Right cardiac atrium (tissue), 5 donors: Measurements from ENCODE around the gene HPCAL1. TPM values are rescaled to one million over a fixed set of nuclear protein-coding genes. Genes with fewer than 3 reads are reported as not detected.
A peak's percentile ranks its signal among the peaks of the same experiment; 100 is the strongest.

Source experiments
- ATAC-seq, 2 donors: fragments of 200-7000 bp; cut with Tn5 transposase; one replicate each; pipeline versions ENCODE4 v1.8.0 to v1.9.1; 2020; ENCODE audit warnings: moderate library complexity in 2 of 2, mild to moderate bottlenecking in 1 of 2
- DNase-seq, 3 donors: peaks; one replicate each; pipeline ENCODE4 v3.0.0-alpha.2; 2020
- H3K27ac ChIP-seq: one replicate; pipeline ENCODE4 v1.5.1; 2013; ENCODE audit warnings: mild to moderate bottlenecking, low read length, control low read depth, moderate library complexity
- H3K27me3 ChIP-seq: one replicate; pipeline ENCODE4 v1.6.1; 2013; ENCODE audit not compliant: control insufficient read depth, insufficient read depth
- H3K4me1 ChIP-seq: one replicate; pipeline ENCODE4 v1.6.1; 2013; ENCODE audit warnings: low read length; ENCODE audit not compliant: control insufficient read depth, insufficient read depth
- H3K4me3 ChIP-seq: one replicate; pipeline ENCODE4 v1.5.1; 2013; ENCODE audit warnings: low read length, control low read depth
- H3K9me3 ChIP-seq: one replicate; pipeline ENCODE4 v1.6.1; 2013; ENCODE audit warnings: low read length; ENCODE audit not compliant: control insufficient read depth
- WGBS: extraction: QIAGEN DNeasy Blood & Tissue Kit; methylation state at CpG from one replicate; pipeline ENCODE4 v1.1.7; 2013; 5-methylcytosine and 5-hydroxymethylcytosine counted together
- intact Hi-C, 4 donors: fragments of 100-400 bp; cut with DNase I; formaldehyde crosslinking; loops; one replicate each; pipeline versions ENCODE4 v1.11.0 to v1.14.0; 2022 to 2023
- polyA plus RNA-seq: library from polyadenylated mRNA; stranded (reverse); fragments of 200-250 nt; gene quantifications from one replicate; pipeline ENCODE4 v1.2.3, GENCODE V29; 2013
- total RNA-seq, 4 donors: library from RNA; stranded (reverse); fragmentation: NEBNext Ultra II Directional; extraction: Animal tissue kit (Norgen Biotek cat#: 25700); gene quantifications; one replicate each; pipeline ENCODE4 v1.2.1, GENCODE V29; 2021
- donor health status: healthy with polysubstance abuse.
- donor health status: DM: no; HTN: yes; CAD: no.
- donor health status: DM: no; HTN: no; CAD: no.
- donor health status: DM: no; HTN: yes; CAD: no; lungs with severe emphysema.
- donor health status: DM: yes; HTN: yes; CAD: no.

HPCAL1 gene
- total and polyA plus RNA-seq, 5 donors = 18.5 to 32.2 (median 25.1) TPM

DNA sequence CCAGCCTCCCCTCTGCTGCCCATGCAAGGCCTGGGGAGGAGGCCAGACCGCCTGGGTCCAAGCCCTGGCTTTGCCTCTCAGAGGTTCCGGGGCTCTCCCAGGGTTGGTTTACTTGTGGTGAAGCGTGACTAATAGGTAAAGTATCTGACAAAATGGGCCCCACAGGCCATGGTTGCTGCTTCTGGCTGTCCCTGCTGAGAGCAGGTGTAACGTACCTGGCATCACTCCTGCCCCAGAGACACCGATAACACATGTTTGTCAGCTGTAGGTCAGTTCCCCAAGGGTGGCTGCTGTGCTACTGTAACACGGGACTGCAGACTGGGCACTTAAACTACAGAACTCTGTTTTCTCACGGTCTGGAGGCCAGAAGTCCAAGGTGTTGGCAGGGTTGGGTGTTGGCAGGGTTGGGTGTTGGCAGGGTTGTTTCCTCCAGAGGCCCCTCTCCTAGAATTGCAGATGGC lies 111.3 kb downstream of the HPCAL1 start:
- H3K4me1 ChIP-seq = peaks cover 2% of the 10 kb centered on the region
- ATAC-seq (peak; percentile 12 to 42), DNase-seq (no peak)
- no peaks in the 10 kb centered on the region for H3K9me3 ChIP-seq
- H3K4me3 ChIP-seq = no peak overlapping the region
- H3K27ac ChIP-seq = no peak overlapping the region
- 68% methylated on average over 7 of the region's 7 CpGs for WGBS
- intact Hi-C loops = loop anchor here in 2 of 4 donors (5.0 kb wide), 2 partner anchors 272 to 292 kb away; partner anchors contain the start of gene RRM2 (in 1 of the 2)
- H3K27me3 ChIP-seq = no peaks in the 10 kb centered on the region

DNA sequence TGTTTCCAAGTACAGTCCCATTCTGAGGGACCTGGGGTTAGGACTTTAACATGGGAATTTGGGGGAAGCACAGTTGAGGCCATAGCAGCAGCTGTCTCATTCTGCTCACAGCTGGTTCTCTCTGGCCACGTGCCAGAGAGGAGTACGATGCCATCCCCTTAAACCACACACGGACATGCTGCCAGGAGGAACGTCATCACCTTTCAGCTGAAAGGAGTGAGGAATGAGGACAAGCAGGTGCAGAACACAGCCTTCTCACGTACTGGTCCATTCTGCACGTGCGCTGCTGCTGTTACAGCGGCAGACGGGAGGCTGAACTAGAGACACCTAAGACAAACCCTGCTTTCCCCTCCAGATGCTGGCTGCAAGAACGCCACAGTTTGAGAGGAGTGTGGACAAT lies 111.9 kb downstream of the HPCAL1 start:
- no peaks in the 10 kb centered on the region for H3K27me3 ChIP-seq
- no peak overlapping the region for H3K27ac ChIP-seq
- intact Hi-C loops = loop anchor here in 2 of 4 donors (5.0 kb wide), 2 partner anchors 272 to 292 kb away; partner anchors contain the start of gene RRM2 (in 1 of the 2)
- DNase-seq = peak in 1 of 3 donors; percentile 60
- H3K9me3 ChIP-seq = no peaks in the 10 kb centered on the region
- peaks cover 2% of the 10 kb centered on the region for H3K4me1 ChIP-seq
- no peak overlapping the region for H3K4me3 ChIP-seq
- peak in 1 of 2 donors; percentile 6 for ATAC-seq
- WGBS = 55% methylated on average over 10 of the region's 10 CpGs

DNA sequence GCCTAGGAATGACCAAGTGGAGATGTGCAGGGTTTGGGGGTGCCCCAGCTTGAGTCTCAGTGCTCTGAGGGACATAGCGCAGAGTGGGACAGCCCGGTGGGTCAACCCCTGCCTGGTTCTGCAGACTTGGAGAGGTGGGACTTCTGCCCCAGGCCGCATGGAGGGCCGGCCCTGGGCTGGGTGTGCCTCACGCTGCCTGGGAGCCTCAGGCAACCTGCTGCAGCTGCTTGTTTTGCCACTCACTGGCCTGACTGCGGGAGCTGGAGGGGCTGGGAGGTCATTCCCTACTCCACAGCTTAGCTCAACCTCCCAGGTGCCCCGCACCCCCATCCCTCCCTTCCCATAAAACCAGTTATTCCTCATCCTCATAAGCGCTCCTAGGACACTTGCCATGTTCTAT lies 112.3 kb downstream of the HPCAL1 start:
- Histone ChIP-seq H3K27ac (no peak overlapping the region), H3K4me1 (peaks cover 2% of the 10 kb centered on the region), H3K9me3 (no peaks in the 10 kb centered on the region), H3K4me3 (no peak overlapping the region), H3K27me3 (no peaks in the 10 kb centered on the region)
- 97% methylated on average over 8 of the region's 8 CpGs for WGBS
- intact Hi-C loops = loop anchor here in 1 of 4 donors (5.0 kb wide), 1 partner anchor 283 kb away; no protein-coding TSS in a partner anchor
- no peak for DNase-seq
- no peak for ATAC-seq

DNA sequence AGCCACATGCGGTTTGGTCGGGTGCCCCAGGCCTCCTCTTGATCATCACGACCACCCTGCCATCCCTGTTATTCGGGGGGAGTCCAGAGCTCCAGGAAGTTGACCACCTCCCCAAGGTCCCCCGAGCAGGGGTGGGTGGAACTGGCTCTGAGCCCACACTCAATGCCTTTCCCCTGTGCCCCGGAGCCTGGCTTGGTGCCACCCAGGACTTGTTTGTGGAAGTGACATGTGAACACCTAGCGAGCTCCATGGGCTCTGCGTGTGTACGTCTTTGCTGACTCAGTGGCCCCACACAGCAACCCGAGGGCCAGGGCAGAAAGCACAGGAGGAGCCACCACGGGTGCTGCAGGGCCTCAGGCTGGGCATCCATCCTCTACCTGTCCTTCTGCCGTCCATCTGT lies 112.9 kb downstream of the HPCAL1 start:
- no peak overlapping the region for H3K27ac ChIP-seq
- no peaks in the 10 kb centered on the region for H3K27me3 ChIP-seq
- peaks cover 2% of the 10 kb centered on the region for H3K4me1 ChIP-seq
- intact Hi-C loops = loop anchor here in 1 of 4 donors (5.0 kb wide), 1 partner anchor 283 kb away; no protein-coding TSS in a partner anchor
- no peaks in the 10 kb centered on the region for H3K9me3 ChIP-seq
- ATAC-seq (no peak), DNase-seq (no peak)
- no peak overlapping the region for H3K4me3 ChIP-seq
- 88% methylated on average over 12 of the region's 12 CpGs for WGBS

DNA sequence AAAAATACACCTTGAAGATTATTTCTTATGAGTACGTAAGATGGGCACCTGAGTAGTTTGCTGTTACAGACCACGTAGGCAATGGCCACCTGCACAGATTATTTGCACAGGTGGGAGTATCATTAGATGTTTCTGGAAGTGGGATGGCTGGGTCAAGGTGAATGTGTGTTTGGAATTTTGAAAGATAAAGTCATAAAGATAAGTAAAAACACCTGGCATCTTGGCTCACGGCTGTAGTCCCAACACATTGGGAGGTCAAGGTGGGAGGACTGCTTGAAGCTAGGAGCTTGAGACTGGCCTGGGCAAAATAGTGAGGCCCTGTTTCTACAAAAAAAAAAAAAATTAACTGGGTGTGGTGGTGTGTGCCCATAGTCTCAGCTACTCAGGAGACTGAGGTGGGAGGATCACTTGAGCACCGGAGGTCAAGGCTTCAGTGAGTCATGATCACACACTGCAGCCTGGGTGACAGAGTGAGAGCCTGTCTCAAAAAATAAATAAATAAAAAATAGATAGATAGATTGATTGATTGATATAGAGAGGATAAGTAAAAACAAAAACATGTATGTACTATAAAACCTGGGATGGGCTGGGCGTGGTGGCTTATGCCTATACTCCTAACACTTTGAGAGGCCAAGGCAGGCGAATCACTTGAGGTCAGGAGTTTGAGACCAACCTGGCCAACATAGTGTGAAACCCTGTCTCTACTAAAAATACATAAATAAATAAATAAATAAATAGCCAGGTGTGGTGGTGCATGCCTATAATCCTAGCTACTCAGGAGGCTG lies 115.0 kb downstream of the HPCAL1 start:
- no peak for DNase-seq
- ATAC-seq = no peak
- Histone ChIP-seq H3K27ac (no peak overlapping the region), H3K4me3 (no peak overlapping the region), H3K27me3 (no peaks in the 10 kb centered on the region), H3K9me3 (no peaks in the 10 kb centered on the region), H3K4me1 (peaks cover 2% of the 10 kb centered on the region)
- intact Hi-C loops = loop anchor here in 1 of 4 donors (5.0 kb wide), 1 partner anchor 285 kb away; no protein-coding TSS in a partner anchor
- WGBS = 94% methylated on average over 6 of the region's 6 CpGs

DNA sequence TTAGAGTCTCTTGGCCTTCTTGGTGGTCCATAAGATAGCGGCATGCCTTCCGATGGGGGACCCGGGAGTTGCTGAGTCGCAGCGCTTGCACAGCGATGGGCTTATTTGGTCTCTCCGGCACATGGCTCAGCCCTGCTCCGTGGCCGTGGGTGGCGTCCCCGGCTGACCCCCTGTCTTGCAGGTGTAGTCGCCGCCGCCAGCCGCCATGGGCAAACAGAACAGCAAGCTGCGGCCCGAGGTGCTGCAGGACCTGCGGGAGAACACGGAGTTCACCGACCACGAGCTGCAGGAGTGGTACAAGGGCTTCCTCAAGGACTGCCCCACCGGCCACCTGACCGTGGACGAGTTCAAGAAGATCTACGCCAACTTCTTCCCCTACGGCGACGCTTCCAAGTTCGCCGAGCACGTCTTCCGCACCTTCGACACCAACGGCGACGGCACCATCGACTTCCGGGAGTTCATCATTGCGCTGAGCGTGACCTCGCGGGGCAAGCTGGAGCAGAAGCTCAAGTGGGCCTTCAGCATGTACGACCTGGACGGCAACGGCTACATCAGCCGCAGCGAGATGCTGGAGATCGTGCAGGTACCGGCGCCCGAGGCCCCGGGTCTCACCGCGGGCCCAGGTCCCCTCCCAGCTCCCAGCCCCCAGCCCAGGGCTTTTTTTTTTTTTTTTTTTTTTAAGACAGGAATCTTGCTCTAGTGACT lies 117.0 kb downstream of the HPCAL1 start:
- Histone ChIP-seq H3K4me3 (no peak overlapping the region), H3K27me3 (no peaks in the 10 kb centered on the region), H3K27ac (no peak overlapping the region), H3K4me1 (no peaks in the 10 kb centered on the region), H3K9me3 (no peaks in the 10 kb centered on the region)
- DNase-seq (no peak), ATAC-seq (no peak)
- intact Hi-C loops = loop anchor here in 1 of 4 donors (5.0 kb wide), 1 partner anchor 287 kb away; no protein-coding TSS in a partner anchor
- WGBS = 96% methylated on average over 54 of the region's 54 CpGs

DNA sequence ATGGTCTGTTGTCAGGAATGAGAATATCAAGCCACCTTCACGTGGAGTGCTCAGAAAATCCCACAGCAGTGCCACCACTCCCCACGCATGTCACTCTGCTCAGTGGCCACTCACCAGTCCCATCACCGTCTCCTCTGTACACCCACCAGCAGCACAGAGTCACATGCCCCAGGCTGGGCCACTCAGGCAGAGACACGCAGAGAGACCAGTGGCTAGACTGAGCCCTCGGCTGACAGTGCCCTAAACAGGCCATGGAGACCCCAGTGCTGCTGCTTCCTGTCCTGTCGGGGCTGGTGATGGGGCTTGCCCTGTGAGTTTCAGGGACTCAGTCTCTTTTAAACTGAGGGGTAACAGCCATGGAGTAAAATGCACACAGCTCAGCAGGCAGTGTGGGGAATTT lies 119.5 kb downstream of the HPCAL1 start:
- intact Hi-C loops = no loop called here
- no peaks in the 10 kb centered on the region for H3K4me1 ChIP-seq

DNA sequence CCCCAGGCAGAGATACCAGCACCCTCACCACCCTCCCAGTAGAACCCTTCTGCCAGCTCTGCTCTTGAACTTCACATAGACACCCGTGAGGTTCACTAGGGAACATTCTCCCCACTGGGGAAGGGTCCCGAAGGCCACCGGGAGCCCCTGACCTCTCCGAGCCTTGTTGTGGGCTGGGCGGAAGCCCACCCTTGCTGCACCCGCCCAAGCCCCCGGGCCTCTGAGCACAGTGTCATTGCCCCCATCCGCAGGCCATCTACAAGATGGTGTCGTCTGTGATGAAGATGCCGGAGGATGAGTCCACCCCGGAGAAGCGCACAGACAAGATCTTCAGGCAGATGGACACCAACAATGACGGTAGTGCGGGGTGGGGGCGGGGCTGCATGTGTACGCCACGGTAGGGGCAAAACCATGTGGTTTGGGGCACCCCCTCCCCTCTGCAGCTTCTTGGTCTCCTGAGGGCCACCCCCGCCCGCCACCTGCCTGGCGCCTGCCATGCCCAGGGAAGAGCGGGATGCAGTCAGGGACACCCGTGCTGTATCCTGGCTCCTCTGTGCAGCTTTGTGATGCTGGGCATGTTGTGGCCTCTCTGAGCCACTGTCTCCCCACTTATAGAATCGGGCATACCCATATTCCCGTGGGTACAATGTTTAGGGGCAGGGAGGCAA lies 120.2 kb downstream of the HPCAL1 start:
- whole genome bisulfite sequencing = 94% methylated on average over 24 of the region's 24 CpGs
- H3K4me1 ChIP-seq = no peaks in the 10 kb centered on the region
- H3K27me3 ChIP-seq = no peaks in the 10 kb centered on the region
- ATAC-seq (no peak), DNase-seq (no peak)
- no peak overlapping the region for H3K27ac ChIP-seq
- no peak overlapping the region for H3K4me3 ChIP-seq
- no peaks in the 10 kb centered on the region for H3K9me3 ChIP-seq
- intact Hi-C loops = no loop called here

More for the DNA sequence above, 119.5 kb downstream of the HPCAL1 start:
- H3K27me3 ChIP-seq = no peaks in the 10 kb centered on the region
- WGBS = 94% methylated on average over 6 of the region's 6 CpGs
- H3K4me3 ChIP-seq = no peak overlapping the region
- no peak for ATAC-seq
- H3K27ac ChIP-seq = no peak overlapping the region
- DNase-seq = no peak
- no peaks in the 10 kb centered on the region for H3K9me3 ChIP-seq

DNA sequence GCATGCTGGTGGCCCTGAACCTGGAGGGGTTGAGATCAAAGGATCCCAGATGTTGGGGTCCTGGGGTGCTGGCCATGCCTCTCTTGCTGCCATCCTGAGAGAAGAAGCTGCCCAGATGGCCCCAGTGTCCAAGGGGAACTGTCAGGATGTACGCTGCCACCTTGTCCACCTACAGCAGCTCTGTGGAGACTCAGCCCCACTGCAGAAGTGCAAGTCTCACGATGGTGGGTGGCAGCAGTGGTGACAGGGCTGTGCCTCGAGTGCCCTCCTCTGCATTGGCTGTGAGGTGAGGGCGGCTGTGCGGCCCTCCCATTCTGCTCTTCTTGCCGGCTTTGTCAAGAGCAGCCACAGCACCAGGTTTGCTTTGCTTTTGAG lies 120.7 kb downstream of the HPCAL1 start:
- DNase-seq = no peak
- no peak overlapping the region for H3K4me3 ChIP-seq
- H3K27me3 ChIP-seq = no peaks in the 10 kb centered on the region
- H3K27ac ChIP-seq = no peak overlapping the region
- intact Hi-C loops = no loop called here
- no peak for ATAC-seq
- WGBS = 90% methylated on average over 6 of the region's 6 CpGs
- H3K4me1 ChIP-seq = no peaks in the 10 kb centered on the region
- no peaks in the 10 kb centered on the region for H3K9me3 ChIP-seq

DNA sequence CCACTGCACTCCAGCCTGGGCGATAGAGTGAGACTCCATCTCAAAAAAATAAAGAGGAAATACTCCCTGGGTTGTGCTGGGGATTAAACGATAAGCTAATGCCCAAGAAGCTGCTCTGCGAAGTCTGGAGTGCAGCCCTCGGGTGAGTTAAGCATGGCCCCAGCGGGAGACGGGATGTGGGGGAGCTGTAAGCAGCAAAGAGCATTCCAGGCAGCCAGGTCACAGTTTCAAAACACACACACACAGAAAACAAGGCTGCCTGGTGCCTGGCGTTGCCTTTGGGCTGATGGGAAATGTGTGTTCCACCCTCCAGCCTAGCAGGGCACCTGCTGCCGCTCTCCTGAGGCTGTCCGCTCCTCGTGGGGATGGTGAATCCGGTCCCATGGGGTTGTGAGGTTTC lies 121.3 kb downstream of the HPCAL1 start:
- H3K27ac ChIP-seq = no peak overlapping the region
- no peaks in the 10 kb centered on the region for H3K27me3 ChIP-seq
- H3K4me1 ChIP-seq = no peaks in the 10 kb centered on the region
- intact Hi-C loops = no loop called here
- 89% methylated on average over 11 of the region's 11 CpGs for WGBS
- DNase-seq (peak in 1 of 3 donors; percentile 36), ATAC-seq (no peak)
- no peak overlapping the region for H3K4me3 ChIP-seq
- no peaks in the 10 kb centered on the region for H3K9me3 ChIP-seq
